Measurements from ENCODE around the gene LMO7.

LMO7 gene

GRCh38 chr13:75896271-75896670 lies 260.1 kb downstream of the LMO7 start:
- no peak for DNase-seq (ENCODE audit: low spot score)

- no peak for DNase-seq (ENCODE audit: low spot score)
Observed at GRCh38 chr13:75897386-75897785, 261.3 kb downstream of the LMO7 start.

- no peak for DNase-seq (ENCODE audit: low spot score)
Observed at GRCh38 chr13:75901501-75901900, 265.4 kb downstream of the LMO7 start.

- DNase-seq (ENCODE audit: low spot score): no peak
Observed at GRCh38 chr13:75902166-75903104, 266.3 kb downstream of the LMO7 start.

GRCh38 chr13:75904012-75904411 lies 267.9 kb downstream of the LMO7 start:
- no peak for DNase-seq (ENCODE audit: low spot score)

GRCh38 chr13:75906315-75906714 lies 270.2 kb downstream of the LMO7 start:
- no peak for DNase-seq (ENCODE audit: low spot score)

- DNase-seq (ENCODE audit: low spot score): no peak
Observed at GRCh38 chr13:75907044-75907443, 270.9 kb downstream of the LMO7 start.

GRCh38 chr13:75908141-75908540 lies 272.0 kb downstream of the LMO7 start:
- DNase-seq (ENCODE audit: low spot score): no peak
